Measurements from ENCODE around the gene MKI67.

MKI67 gene

GRCh38 chr10:128048819-128049210, 77.4 kb downstream of the MKI67 start:
- DNase-seq, result no peak

- DNase-seq, result peak; percentile 27 to 35
Measured at GRCh38 chr10:128047991-128048818, 78.0 kb downstream of the MKI67 start.

- DNase-seq, result peak; percentile 81 to 85
Measured at GRCh38 chr10:128047351-128047750, 78.9 kb downstream of the MKI67 start.

GRCh38 chr10:128046953-128047290, 79.3 kb downstream of the MKI67 start:
- peak in 1 of 2 donors; percentile 34 for DNase-seq
